Right cardiac atrium (tissue), 5 donors: ENCODE results near the gene CHRNB2. TPM values are rescaled to one million over a fixed set of nuclear protein-coding genes. Genes with fewer than 3 reads are reported as not detected.

Source experiments
- ATAC-seq, 2 donors: fragments of 200-7000 bp; cut with Tn5 transposase; one replicate each; pipeline versions ENCODE4 v1.8.0 to v1.9.1; 2020; ENCODE audit warnings: moderate library complexity in 2 of 2, mild to moderate bottlenecking in 1 of 2
- DNase-seq, 3 donors: peaks; one replicate each; pipeline ENCODE4 v3.0.0-alpha.2; 2020
- H3K27ac ChIP-seq: one replicate; pipeline ENCODE4 v1.5.1; 2013; ENCODE audit warnings: mild to moderate bottlenecking, low read length, control low read depth, moderate library complexity
- H3K27me3 ChIP-seq: one replicate; pipeline ENCODE4 v1.6.1; 2013; ENCODE audit not compliant: control insufficient read depth, insufficient read depth
- H3K4me1 ChIP-seq: one replicate; pipeline ENCODE4 v1.6.1; 2013; ENCODE audit warnings: low read length; ENCODE audit not compliant: control insufficient read depth, insufficient read depth
- H3K4me3 ChIP-seq: one replicate; pipeline ENCODE4 v1.5.1; 2013; ENCODE audit warnings: low read length, control low read depth
- H3K9me3 ChIP-seq: one replicate; pipeline ENCODE4 v1.6.1; 2013; ENCODE audit warnings: low read length; ENCODE audit not compliant: control insufficient read depth
- WGBS: extraction: QIAGEN DNeasy Blood & Tissue Kit; methylation state at CpG from one replicate; pipeline ENCODE4 v1.1.7; 2013; 5-methylcytosine and 5-hydroxymethylcytosine counted together
- intact Hi-C, 4 donors: fragments of 100-400 bp; cut with DNase I; formaldehyde crosslinking; loops; one replicate each; pipeline versions ENCODE4 v1.11.0 to v1.14.0; 2022 to 2023
- polyA plus RNA-seq: library from polyadenylated mRNA; stranded (reverse); fragments of 200-250 nt; gene quantifications from one replicate; pipeline ENCODE4 v1.2.3, GENCODE V29; 2013
- total RNA-seq, 4 donors: library from RNA; stranded (reverse); fragmentation: NEBNext Ultra II Directional; extraction: Animal tissue kit (Norgen Biotek cat#: 25700); gene quantifications; one replicate each; pipeline ENCODE4 v1.2.1, GENCODE V29; 2021
- donor health status: healthy with polysubstance abuse.
- donor health status: DM: no; HTN: yes; CAD: no.
- donor health status: DM: no; HTN: no; CAD: no.
- donor health status: DM: no; HTN: yes; CAD: no; lungs with severe emphysema.
- donor health status: DM: yes; HTN: yes; CAD: no.

Gene CHRNB2
- total and polyA plus RNA-seq, 5 donors, result 0.07 TPM; not detected in 4

- H3K27ac ChIP-seq, result no peak overlapping the region
- intact Hi-C loops, result no loop called here
- 57% methylated on average over 10 of the region's 10 CpGs for WGBS
Measured at GRCh38 chr1:154611150-154611862, 43.7 kb downstream of the CHRNB2 start.

DNA sequence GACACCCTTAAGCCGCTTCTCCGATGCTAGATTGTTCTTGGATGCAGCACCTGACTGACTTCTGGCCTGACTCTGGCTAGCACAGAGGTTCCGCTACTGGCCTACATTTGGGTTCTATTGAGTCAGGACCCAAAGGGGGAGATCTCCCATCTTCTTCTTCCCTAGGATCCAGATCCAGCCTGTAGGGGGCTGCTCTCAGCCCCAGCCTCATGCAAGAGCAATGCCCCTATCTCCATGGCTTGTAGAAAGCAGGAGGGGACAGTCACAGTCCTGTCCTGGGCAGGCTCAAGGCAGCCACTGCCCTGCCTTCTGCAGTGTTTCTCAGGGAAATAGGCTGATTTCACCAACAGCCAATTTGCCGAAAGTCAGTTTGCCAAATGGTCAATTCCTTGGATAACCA is 46.7 kb downstream of the CHRNB2 start:
- Histone ChIP-seq H3K4me1 (peaks cover 2% of the 10 kb centered on the region), H3K9me3 (no peaks in the 10 kb centered on the region), H3K27me3 (no peaks in the 10 kb centered on the region), H3K4me3 (no peak overlapping the region), H3K27ac (no peak overlapping the region)
- WGBS, result 97% methylated on average over 4 of the region's 4 CpGs
- DNase-seq, result no peak
- intact Hi-C loops, result no loop called here
- ATAC-seq, result no peak

More at GRCh38 chr1:154611150-154611862, 43.7 kb downstream of the CHRNB2 start:
- ATAC-seq, result no peak
- Histone ChIP-seq H3K4me1 (no peaks in the 10 kb centered on the region), H3K4me3 (no peak overlapping the region), H3K9me3 (no peaks in the 10 kb centered on the region), H3K27me3 (no peaks in the 10 kb centered on the region)
- DNase-seq, result no peak

- no peaks in the 10 kb centered on the region for H3K27me3 ChIP-seq
- DNase-seq (no peak), ATAC-seq (no peak)
- H3K9me3 ChIP-seq, result no peaks in the 10 kb centered on the region
- H3K27ac ChIP-seq, result no peak overlapping the region
- intact Hi-C loops, result no loop called here
- 82% methylated on average over 6 of the region's 6 CpGs for WGBS
- no peak overlapping the region for H3K4me3 ChIP-seq
- H3K4me1 ChIP-seq, result peaks cover 2% of the 10 kb centered on the region
Measured at GRCh38 chr1:154614901-154615300, 47.3 kb downstream of the CHRNB2 start.

- H3K27me3 ChIP-seq, result no peaks in the 10 kb centered on the region
- no peak for DNase-seq
- WGBS, result 93% methylated on average over 4 of the region's 4 CpGs
- no peak overlapping the region for H3K27ac ChIP-seq
- peaks cover 2% of the 10 kb centered on the region for H3K4me1 ChIP-seq
- no peak for ATAC-seq
- no peak overlapping the region for H3K4me3 ChIP-seq
- intact Hi-C loops, result no loop called here
- H3K9me3 ChIP-seq, result no peaks in the 10 kb centered on the region
Measured at GRCh38 chr1:154615411-154615810, 47.8 kb downstream of the CHRNB2 start.

DNA sequence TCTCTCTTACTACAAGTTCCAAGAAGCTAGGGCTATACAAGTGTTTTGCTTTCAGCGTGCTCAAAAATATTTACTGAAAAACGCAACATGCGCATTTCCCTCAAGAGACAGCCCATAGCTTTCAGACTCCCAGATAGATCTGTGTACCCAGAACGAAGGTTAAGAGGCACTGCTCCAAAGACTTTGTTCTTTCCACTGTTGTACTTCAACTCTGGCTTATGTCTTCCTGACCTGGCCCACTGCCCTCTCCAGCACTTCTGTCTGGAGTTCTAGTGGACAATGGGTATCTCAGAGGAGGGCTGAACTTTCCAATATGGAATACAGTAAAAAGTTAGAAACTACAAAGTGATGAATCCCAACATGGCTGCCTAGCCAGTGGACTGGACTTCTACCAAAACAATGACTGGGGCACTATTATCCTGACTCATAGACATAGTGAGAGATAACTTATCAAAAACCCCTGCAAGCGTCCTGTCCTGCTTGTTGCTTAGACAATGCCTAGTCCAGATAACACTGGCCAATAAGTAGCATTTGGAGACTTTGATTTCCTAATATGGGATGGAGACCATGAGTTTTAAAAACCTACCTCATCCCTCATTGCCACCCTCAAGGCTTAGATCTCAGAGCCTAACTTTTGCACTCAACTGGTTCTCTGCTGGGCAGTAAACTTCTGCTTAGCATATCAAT is 49.2 kb downstream of the CHRNB2 start:
- Histone ChIP-seq H3K27me3 (no peaks in the 10 kb centered on the region), H3K27ac (no peak overlapping the region), H3K4me1 (peaks cover 2% of the 10 kb centered on the region), H3K9me3 (no peaks in the 10 kb centered on the region), H3K4me3 (no peak overlapping the region)
- intact Hi-C loops, result no loop called here
- ATAC-seq (peak in 1 of 2 donors; percentile 80), DNase-seq (no peak)
- 72% methylated on average over 5 of the region's 5 CpGs for WGBS

GRCh38 chr1:154619181-154619948 is 51.8 kb downstream of the CHRNB2 start:
- peaks cover 5% of the 10 kb centered on the region for H3K4me1 ChIP-seq
- H3K27me3 ChIP-seq, result no peaks in the 10 kb centered on the region
- ATAC-seq (no peak), DNase-seq (no peak)
- 89% methylated on average over 5 of the region's 5 CpGs for WGBS
- H3K9me3 ChIP-seq, result no peaks in the 10 kb centered on the region
- no peak overlapping the region for H3K27ac ChIP-seq
- intact Hi-C loops, result no loop called here
- H3K4me3 ChIP-seq, result no peak overlapping the region

DNA sequence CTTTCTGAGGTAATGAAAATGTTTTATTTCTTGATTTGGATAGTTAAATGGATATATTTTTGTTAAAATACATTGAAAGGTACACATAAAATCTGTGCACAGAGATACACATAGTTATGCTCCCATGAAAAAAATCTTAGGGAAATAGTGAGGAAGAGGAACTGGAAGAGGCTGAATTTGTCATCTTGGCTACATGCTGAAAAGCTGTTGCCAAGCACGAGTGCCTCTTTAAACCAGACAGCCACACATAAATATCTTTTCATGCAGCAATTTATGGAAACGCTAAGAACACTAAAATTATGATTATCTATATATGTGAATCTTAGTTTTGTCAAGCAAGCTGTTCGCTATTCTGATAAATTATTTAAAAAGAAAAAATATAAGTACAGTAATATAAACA is 53.2 kb downstream of the CHRNB2 start:
- Histone ChIP-seq H3K4me3 (no peak overlapping the region), H3K4me1 (peaks cover 5% of the 10 kb centered on the region), H3K27me3 (no peaks in the 10 kb centered on the region), H3K27ac (no peak overlapping the region), H3K9me3 (no peaks in the 10 kb centered on the region)
- 39% methylated on average over 3 of the region's 3 CpGs for WGBS
- no peak for DNase-seq
- intact Hi-C loops, result no loop called here
- ATAC-seq, result no peak

GRCh38 chr1:154621875-154622274 is 54.3 kb downstream of the CHRNB2 start:
- H3K27me3 ChIP-seq, result no peaks in the 10 kb centered on the region
- no peak for ATAC-seq
- 65% methylated on average over 5 of the region's 5 CpGs for WGBS
- H3K4me3 ChIP-seq, result no peak overlapping the region
- H3K27ac ChIP-seq, result peak overlapping the region; percentile 57
- DNase-seq, result no peak
- peaks cover 6% of the 10 kb centered on the region for H3K4me1 ChIP-seq
- intact Hi-C loops, result no loop called here
- H3K9me3 ChIP-seq, result no peaks in the 10 kb centered on the region

GRCh38 chr1:154622503-154623039 is 55.0 kb downstream of the CHRNB2 start:
- ATAC-seq, result no peak
- Histone ChIP-seq H3K4me1 (peaks cover 6% of the 10 kb centered on the region), H3K27ac (no peak overlapping the region), H3K9me3 (no peaks in the 10 kb centered on the region), H3K27me3 (no peaks in the 10 kb centered on the region), H3K4me3 (no peak overlapping the region)
- intact Hi-C loops, result no loop called here
- DNase-seq, result no peak

DNA sequence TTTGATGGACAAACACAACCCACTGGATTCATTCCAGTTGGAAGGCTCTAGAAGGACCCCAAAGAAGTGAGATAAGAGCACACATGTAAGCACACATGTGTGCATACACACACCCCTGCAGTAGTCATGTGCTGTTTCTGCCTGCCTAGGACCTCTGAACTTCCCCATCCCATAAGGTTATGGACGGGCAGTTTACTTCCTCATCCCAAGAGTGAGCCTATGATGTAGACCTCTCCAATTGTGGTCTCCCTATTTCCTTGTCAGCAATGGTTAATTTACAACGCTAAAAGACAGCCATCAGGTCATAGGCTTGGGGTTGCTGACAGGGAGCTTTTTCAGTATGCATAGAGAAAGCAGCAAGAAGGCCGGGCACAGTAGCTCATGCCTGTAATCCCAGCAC is 55.8 kb downstream of the CHRNB2 start:
- peaks cover 6% of the 10 kb centered on the region for H3K4me1 ChIP-seq
- no peaks in the 10 kb centered on the region for H3K9me3 ChIP-seq
- H3K27ac ChIP-seq, result peak overlapping the region; percentile 52
- H3K4me3 ChIP-seq, result no peak overlapping the region
- no peak for ATAC-seq
- no peaks in the 10 kb centered on the region for H3K27me3 ChIP-seq
- intact Hi-C loops, result no loop called here
- no peak for DNase-seq
- WGBS, result 84% methylated on average over 3 of the region's 3 CpGs
